ENCODE measurements around the gene MYO1G. TPM values are rescaled to one million over a fixed set of nuclear protein-coding genes. Genes with fewer than 3 reads are reported as not detected.

The MYO1G gene
- total RNA-seq, 4 donors from 2014 or later = 2.6 to 14.7 (median 4.0) TPM

- DNase-seq (ENCODE audit: low spot score) = no peak
- no peak for TF ChIP-seq CTCF (IDR thresholded peaks at IDR 0.05)
- ATAC-seq (ENCODE audit: low FRiP score) = no peak
Observed at GRCh38 chr7:45007571-45008328, 28.9 kb upstream of the MYO1G start.

- DNase-seq (ENCODE audit: low spot score) = no peak
Observed at GRCh38 chr7:45007106-45007505, 28.3 kb upstream of the MYO1G start.

GRCh38 chr7:45003789-45004188 is 25.0 kb upstream of the MYO1G start:
- no peak for TF ChIP-seq CTCF (IDR thresholded peaks at IDR 0.05)
- DNase-seq (ENCODE audit: low spot score) = no peak
- ATAC-seq (ENCODE audit: low FRiP score) = no peak

More at GRCh38 chr7:45007106-45007505, 28.3 kb upstream of the MYO1G start:
- no peak for ATAC-seq (ENCODE audit: low FRiP score)
- no peak for TF ChIP-seq CTCF (IDR thresholded peaks at IDR 0.05)

GRCh38 chr7:45001826-45002225 is 23.0 kb upstream of the MYO1G start:
- no peak for ATAC-seq (ENCODE audit: low FRiP score)
- no peak for TF ChIP-seq CTCF (IDR thresholded peaks at IDR 0.05)
- DNase-seq (ENCODE audit: low spot score) = no peak

DNA sequence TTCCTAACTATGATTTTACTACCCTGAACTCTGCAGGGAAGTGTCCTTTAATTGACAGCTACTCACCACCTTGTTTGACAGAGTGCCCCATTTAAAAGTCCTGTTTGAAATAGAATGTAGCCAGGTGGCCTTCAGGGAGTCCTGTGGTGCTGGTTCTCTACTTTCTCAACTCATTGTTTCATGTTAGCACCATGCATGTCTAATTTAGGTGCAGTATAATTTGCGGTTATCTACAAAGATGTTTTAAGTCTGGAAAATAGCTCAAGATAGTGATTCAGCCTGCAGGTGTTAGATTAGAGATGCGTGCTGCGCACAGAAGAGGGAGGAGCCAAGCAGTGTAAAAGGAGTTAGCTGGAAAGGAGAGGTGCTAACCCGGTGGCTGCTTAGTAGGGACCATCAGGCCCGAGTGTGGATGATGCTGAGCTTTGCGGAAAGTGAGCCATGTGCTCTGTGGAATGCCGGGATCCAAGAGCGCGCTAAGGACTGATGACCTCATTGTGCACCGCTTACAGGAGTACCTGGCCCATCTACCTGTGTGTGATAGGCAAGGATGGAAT is 22.4 kb upstream of the MYO1G start:
- ATAC-seq (ENCODE audit: low FRiP score) (no peak), DNase-seq (ENCODE audit: low spot score) (no peak)

DNA sequence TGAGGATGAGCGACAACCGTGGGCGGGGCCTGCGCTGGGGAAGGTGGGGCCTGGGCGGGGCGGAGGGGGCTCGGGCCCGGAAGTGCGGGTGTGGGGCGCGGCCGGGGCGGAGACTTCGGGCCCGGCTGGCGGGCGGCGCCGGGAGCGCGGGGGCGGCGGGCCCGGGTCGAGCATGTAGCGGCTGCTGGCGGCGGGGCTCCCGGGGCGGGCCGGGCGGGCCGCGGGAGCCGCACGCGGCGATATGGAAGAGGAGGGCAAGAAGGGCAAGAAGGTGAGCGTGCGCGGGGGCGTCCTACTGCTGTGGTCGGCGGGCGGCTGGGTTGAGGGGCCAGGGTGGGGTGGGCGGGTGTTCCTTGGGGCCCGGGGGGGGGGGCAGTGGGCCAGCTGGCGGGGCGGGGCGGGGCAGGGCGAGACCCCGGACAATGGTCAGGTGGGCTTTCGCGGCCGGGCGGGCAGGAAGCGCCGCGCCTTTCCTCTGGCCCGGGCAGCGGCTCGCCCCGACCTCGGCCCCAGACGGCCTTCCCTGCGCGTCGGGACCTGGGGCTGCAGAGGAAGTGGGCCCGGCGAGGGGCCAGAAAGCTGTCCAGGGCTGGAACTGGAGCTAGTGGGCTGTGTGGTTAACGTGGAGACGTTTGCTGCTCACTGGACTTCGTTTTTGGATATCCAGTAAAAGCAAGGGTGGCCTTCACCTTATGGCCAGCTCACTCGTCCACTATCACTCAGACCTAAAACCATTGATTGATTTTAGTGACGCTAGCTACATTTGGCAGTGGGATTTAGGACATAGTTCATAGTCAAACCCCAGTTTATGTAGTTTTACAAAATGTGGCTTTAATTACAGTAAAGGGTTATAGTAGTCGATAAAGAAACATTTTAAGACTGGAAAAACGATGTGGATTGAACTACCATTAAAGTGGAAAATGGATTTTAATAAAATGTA is 21.5 kb upstream of the MYO1G start, which contains the start of gene CCM2:
TSS of gene CCM2 (plus strand) at position 109 of the 940 bp plus-strand sequence. CDS start at position 242, 133 bp downstream.
- DNase-seq (ENCODE audit: low spot score) = no peak
- peak; percentile 32 for ATAC-seq (ENCODE audit: low FRiP score)
- no peak for TF ChIP-seq CTCF (IDR thresholded peaks at IDR 0.05)

More for the DNA sequence above, 22.4 kb upstream of the MYO1G start:
- TF ChIP-seq CTCF (IDR thresholded peaks at IDR 0.05) = no peak
